AG10803 (cell line): Measurements from ENCODE around the gene SYPL1.

ENCODE experiments used
- DNase-seq: peaks from one replicate; pipeline ENCODE4 v3.0.0; 2010; ENCODE audit warnings: low read depth
- H3K4me3 ChIP-seq: 2 replicates; pipeline ENCODE4 v1.5.1; 2011; ENCODE audit warnings: mild to moderate bottlenecking, low read length, control low read depth
- CTCF ChIP-seq: conservative IDR thresholded peaks from 2 replicates; pipeline ENCODE4 v1.5.1; 2011; ENCODE audit warnings: mild to moderate bottlenecking, low read length, control low read depth, inconsistent platforms

Gene SYPL1

GRCh38 chr7:106104721-106105260 is 7.3 kb downstream of the SYPL1 start:
- TF ChIP-seq CTCF = no peak
- no peak overlapping the region for H3K4me3 ChIP-seq
- no peak for DNase-seq

GRCh38 chr7:106102387-106102966 is 9.6 kb downstream of the SYPL1 start:
- no peak for DNase-seq
- H3K4me3 ChIP-seq = no peak overlapping the region
- no peak for TF ChIP-seq CTCF

GRCh38 chr7:106101726-106102125 is 10.4 kb downstream of the SYPL1 start:
- DNase-seq = no peak
- H3K4me3 ChIP-seq = no peak overlapping the region
- TF ChIP-seq CTCF = no peak

GRCh38 chr7:106100863-106101629 is 11.1 kb downstream of the SYPL1 start:
- peak; percentile 11 for DNase-seq
- no peak overlapping the region for H3K4me3 ChIP-seq
- TF ChIP-seq CTCF = no peak

DNA sequence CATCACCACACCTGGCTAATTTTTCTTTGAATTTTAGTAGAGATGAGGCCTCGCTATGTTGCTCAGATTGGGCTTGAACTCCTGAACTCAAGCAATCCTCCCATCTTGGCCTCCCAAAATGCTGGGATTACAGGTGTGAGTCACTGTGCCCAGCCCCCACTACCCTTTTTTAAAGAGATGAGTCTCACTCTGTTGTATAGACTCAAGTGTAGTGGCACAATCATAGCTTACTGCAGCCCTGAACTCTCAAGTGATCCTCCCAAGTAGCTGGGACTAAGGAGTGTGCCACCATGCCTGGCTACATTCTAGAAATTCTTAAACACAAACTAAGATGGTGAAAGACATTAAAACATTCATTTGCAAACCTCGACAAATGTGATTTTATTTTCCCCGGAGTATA is 12.6 kb downstream of the SYPL1 start:
- no peak for DNase-seq
- no peak for TF ChIP-seq CTCF
- no peak overlapping the region for H3K4me3 ChIP-seq

GRCh38 chr7:106098889-106099288 is 13.2 kb downstream of the SYPL1 start:
- no peak for DNase-seq
- no peak for TF ChIP-seq CTCF
- H3K4me3 ChIP-seq = no peak overlapping the region

- H3K4me3 ChIP-seq = no peak overlapping the region
- no peak for TF ChIP-seq CTCF
- no peak for DNase-seq
Measured at GRCh38 chr7:106095634-106096033, 16.5 kb downstream of the SYPL1 start.
